Measurements from ENCODE around the gene SLC15A3.

- TF ChIP-seq CTCF (IDR thresholded peaks at IDR 0.05; ENCODE audit: low read length) (no peak), EZH2 (IDR thresholded peaks at IDR 0.05; ENCODE audit: borderline replicate concordance, low read length) (no peak)
Measured at GRCh38 chr11:60984149-60984548, 32.2 kb upstream of the SLC15A3 start.
